Activated CD4-positive, CD25-positive, alpha-beta regulatory T cell treated with anti-CD3 and anti-CD28 coated beads, Interleukin-2, amount 50 U/mL, for 24 hours (primary cell): Measurements from ENCODE around the gene FAM13A.

Experiments
- ATAC-seq, 2 donors: fragments of 150-1000 bp; cut with Tn5 transposase; one replicate each; pipeline ENCODE4 v1.10.0; 2021; ENCODE audit warnings: mild to moderate bottlenecking in 1 of 2, moderate library complexity in 1 of 2

FAM13A gene

DNA sequence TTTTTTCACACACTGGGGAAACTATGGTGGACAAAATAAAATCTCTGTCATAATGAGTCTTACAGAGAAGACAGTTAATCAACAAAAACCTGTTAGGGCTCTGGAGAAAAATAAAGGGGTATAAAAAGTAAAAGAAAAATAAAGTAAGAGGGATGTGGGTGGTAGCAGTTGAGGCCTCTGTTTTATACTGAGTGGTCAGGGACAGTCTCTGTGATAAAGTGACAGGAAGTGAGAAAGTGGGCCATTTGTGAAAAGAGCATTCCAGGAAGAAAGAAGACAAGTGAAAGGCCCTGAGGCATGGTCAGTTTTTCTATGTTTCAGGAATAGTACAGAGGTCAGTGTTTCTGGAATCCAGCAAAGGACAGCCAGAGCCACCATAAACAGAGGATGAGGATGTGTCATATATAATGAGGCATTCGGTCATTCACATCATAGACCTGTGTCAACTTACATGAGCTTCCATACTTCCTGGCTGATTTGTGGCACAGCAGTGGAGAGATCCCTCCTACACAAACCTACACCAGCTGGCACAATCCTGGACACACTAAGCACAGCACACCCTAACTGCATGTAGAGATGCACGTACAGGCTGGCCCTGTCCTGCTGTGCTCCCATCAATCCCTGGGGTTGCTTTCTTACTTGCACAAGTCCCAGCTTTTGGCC lies 295.0 kb downstream of the FAM13A start:
- no peak for ATAC-seq

- no peak for ATAC-seq
Observed at GRCh38 chr4:88761342-88761741, 295.6 kb downstream of the FAM13A start.

GRCh38 chr4:88759895-88760290 lies 297.1 kb downstream of the FAM13A start:
- ATAC-seq = no peak

DNA sequence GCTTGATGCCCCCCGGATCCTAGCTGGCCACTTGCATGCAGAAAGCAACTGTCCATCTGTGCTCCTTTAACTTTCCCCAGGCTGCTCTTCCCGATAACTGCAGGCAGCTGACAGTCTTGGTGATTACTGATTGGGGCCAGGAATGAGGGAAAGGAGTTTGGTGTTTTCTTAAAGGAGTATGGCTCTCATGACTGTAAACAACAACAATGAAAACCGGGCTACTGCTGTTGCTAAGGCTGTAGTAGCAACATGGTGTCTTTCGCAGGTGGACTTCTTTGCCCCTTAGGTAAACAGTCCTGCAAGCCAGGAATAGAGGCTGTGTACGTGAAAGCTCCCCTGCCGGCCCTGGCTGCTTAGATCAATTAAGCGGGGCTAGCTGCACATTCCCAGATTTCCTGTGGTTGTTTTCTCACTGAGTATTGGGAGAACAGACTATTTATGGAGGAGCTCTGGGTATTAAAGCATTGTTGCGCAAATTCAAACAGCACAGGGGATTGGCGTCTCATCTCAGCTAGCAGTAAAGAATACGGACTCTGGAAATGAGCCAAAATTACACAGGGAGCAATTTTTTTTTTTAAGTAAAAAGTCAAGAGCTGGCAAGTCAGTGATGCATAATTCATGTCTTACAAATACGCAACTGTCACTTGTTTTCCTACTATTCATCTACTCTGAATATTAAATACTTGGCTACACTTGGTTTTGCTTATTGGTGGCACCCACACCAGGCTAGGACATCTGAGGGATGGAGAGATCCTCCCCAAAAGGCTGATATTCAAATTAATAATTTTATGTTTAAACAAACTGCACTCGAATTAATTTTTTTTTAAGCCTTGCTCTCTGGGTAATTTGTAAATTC lies 297.7 kb downstream of the FAM13A start:
- no peak for ATAC-seq

DNA sequence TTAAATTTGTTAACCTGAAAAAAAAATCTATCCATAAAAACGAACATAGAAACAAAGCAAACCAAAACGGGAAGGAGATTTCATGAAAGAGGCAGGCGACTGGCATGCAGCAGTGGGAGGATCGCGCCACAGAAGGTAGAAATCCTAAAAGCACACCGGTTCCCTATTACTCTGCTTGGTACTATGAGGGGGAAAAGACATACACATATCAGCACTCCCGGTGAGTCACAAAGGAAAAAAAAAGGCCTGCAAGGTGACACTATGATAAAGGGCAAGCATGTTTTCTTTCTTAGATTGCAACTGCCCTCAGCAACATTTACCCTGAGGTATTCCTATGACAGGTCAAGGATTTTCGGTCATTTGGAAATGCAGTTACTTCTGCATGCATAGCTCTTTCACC lies 298.7 kb downstream of the FAM13A start:
- no peak for ATAC-seq

- no peak for ATAC-seq
Observed at GRCh38 chr4:88757776-88758175, 299.2 kb downstream of the FAM13A start.

DNA sequence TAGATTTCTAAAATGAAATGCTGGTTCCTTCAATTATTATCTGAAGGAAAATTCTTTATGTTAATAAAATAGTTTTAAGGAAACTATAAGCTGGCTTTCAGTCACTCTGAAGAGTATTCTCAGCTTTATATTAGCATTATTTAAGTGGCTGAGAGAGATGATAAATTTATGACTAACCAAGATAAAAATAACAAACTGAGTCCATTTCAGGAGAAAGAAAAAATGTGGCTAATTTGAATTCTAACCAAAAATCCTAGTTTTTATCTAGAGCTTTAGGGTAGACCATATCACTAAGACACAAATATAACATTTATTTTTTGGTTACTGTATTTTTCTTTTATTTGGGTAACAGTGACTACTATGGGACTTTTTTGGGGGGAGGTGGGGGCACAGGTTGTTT lies 299.9 kb downstream of the FAM13A start:
- ATAC-seq = no peak

GRCh38 chr4:88756149-88756548 lies 300.8 kb downstream of the FAM13A start:
- ATAC-seq = no peak

DNA sequence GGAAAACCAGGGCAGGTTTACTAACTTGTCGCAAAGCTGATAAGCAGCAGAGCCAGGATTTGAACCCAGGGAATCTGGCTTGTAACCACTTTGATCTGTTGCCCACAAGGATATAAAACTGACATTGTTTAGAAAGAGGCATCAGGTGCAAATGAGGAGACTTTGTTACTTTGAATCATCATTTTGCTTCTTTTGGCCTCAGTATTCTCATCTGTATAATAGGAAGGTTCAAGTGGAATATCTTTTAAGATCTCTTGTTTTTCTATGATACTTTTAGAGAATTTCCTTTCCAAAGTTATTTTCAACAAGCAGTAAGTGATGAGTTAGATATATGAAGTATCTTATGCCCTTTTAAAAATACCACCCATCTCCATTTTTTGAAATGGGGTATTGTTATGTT lies 301.5 kb downstream of the FAM13A start:
- no peak for ATAC-seq

DNA sequence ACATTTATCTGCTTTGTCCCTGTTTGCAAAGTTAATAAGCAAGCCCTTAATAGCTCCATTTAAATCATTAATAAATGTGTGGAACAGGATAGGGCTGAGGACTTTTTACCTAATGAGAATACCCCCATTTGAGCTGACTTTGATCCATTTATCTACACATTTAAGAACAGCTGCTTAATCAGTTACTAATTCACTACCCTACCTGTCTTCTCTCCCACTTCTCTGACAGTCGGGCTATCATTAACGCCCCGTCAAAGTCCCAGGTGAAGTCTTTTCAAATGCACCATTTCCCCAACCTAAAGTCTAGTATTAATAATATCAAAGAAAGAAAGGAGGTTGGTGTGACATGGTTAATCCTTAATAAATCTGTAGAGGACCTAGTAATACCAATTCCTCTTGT lies 302.2 kb downstream of the FAM13A start:
- no peak for ATAC-seq

- ATAC-seq = no peak
Observed at GRCh38 chr4:88753658-88754571, 303.1 kb downstream of the FAM13A start.

DNA sequence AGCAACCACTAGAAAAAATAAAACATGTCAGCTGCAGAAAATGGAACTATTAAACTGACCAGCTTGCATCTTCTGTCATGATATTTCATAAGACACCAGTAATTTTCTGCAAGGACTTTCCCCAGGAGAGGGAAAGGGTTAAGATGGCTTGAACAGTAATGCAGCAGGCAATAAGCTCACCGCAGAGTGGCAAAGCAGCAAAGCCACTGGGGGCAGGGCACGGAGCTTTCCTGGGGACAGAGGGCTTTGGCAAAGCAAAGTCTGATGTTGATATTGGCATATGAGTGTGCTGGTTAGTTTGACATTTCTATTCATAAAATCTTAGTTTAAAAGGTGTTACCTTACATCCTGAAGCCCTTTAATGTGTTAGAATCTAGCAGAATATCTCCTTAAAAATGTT lies 304.2 kb downstream of the FAM13A start:
- no peak for ATAC-seq

DNA sequence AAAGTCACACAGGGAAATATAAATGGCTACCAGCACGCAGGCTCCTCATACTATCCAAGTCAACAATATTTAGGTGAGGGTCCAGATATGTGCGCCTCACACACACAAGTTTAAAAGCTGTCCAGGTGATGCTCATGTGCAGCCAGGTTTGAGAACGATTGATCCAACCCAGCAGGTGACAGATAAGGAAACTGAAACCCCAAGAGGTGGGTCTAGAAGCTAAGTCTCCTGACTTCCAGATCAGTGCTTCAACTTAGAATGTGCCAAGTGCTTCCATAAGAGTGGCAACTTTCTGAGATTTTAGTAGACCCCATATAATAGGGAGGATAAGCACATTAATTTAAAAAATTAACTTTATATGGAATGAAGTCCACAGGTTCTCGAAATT lies 304.9 kb downstream of the FAM13A start:
- no peak for ATAC-seq

- no peak for ATAC-seq
Observed at GRCh38 chr4:88751258-88752075, 305.5 kb downstream of the FAM13A start.

DNA sequence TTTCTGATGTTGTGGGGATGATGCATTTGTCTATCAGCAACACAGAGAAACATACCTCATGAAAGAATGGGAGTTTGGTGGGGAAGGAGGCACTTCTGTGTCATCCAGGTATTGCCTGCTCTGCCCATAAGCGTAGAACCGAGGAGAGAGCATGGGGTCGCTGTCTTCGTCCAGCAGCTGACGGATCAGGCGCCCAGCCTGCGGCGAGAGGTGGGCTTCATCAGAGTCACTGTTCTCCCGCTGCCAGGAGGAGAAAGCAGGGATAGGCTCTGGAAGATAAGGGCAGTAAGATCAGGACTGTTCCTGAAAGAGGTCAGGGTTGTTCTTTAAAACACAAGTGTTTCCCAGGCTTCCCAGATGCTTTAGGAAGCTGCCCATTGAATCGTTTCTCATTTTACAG lies 306.6 kb downstream of the FAM13A start:
- ATAC-seq = no peak

DNA sequence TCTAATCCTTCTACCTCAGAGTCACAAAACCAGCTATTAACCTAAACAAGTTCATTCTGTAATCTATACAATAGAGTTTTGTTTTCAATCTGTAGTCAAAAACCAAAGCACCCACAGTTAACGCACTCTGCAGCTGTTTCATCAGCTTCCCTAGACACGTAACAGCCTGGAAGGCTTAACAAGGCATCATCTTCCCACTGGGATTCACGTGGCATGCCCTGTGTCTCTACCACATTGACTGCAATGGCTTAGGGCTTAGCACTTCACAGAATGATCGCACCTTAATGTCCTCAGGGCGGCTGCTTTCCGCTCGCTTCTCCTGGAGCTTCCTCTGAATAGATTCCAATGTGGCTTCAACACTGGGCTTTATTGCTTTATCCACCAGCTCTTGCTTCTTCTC lies 309.6 kb downstream of the FAM13A start:
- ATAC-seq = no peak

- ATAC-seq = no peak
Observed at GRCh38 chr4:88746206-88746605, 310.8 kb downstream of the FAM13A start.

DNA sequence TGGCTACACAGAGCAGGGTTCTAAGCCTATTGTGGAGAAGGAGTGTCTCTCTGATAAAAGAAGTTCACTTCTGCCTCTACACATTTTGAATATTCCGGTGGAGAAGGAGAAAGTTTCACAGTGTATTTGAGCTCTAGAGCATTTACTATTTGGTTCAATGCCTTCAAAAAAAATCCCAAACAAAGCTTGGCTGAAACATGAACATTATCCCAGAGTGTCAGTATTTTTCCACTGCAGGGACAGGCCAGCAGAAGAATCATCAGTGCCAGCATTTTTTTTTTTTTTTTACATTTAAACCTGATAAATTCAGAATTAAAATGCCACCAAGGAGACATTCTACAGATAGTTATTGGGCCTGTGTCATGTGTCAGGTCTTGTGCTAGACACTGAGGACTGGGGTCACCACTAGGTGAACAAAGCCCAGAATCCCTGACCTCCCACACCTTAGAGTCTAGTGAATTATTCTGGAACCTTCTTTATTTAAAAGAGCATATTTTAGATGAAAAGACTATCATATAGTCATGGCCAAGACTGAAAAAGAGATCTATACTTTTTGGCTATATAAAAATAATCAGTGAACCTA lies 311.3 kb downstream of the FAM13A start:
- no peak for ATAC-seq

DNA sequence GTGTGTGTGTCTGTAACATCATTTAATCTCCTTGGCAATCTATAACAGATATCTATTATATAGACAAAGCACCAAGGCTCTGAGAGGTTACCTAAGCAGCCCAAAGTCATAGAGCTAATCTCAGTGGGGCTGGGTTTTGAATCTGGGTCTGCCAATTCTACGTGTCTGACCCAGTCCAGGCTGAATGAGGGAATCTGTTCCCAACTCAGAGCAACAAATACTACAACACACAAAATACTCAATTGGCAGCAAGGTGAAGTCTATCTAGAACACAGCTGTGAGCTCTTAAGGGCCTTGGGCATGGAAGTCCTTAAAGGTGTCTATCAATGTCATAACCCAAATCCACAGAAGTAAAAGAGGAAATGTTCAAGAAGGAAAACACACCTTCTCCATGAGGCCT lies 311.8 kb downstream of the FAM13A start:
- no peak for ATAC-seq

DNA sequence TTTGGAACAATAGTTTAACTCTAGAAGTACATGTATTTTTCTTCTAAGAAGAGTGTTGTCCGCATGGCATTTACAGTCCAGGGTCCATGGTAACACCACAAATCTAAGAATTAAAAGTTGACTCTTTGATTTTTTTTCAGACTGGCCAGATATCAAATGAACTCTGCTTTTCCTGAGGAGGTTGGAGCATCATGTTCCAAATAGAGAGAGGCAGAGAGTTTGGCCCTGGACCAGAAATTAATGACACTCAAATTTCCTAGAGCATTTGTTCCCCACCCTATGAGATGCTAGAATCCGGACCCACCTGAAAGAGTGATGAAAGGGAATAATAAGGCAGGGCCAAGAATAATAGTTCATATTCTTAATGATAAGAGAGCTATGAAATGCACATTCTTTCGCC lies 312.4 kb downstream of the FAM13A start:
- no peak for ATAC-seq

GRCh38 chr4:88743696-88744095 lies 313.3 kb downstream of the FAM13A start:
- ATAC-seq = no peak

DNA sequence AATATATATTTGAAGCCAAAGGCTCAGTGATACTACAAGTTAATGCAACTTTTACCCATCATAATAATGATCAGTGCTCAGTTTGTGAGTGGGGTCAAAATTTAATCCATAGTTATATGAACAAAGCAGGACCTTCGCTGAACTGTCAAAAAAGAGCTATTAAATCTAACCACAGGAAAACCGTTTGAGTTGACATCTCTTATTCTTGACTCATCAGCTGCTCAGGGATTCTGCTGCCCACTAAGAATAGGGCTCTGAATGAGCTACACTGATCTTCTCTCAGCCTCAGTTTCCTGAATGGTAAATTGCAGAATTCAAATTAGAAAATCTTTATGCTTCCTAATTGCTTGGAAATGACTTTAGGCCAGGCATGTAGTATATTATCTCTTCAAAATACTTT lies 314.4 kb downstream of the FAM13A start:
- no peak for ATAC-seq
